Measurements from ENCODE around the gene SLC38A8.

Gene SLC38A8

DNA sequence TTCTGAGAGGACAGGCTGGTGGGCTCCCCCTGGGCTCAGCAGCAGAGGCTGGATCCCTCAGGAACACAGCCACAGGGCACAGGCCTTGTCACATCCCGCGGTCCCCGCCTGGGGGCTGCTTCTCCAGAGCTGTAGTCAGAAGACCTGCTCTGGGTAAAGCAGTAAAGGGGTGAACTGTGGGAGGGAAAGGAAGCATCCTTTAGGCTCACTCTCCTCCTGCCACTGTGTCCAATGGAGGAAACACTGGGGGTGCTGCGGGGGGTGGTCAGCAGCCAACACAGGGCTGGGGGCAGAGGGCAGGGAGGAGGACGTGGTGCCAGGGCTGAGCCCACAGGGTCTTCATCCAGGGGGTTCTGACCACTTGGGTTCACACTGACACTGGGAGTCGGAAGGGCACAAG, 5.0 kb upstream of the SLC38A8 start:
- no peak for DNase-seq

DNA sequence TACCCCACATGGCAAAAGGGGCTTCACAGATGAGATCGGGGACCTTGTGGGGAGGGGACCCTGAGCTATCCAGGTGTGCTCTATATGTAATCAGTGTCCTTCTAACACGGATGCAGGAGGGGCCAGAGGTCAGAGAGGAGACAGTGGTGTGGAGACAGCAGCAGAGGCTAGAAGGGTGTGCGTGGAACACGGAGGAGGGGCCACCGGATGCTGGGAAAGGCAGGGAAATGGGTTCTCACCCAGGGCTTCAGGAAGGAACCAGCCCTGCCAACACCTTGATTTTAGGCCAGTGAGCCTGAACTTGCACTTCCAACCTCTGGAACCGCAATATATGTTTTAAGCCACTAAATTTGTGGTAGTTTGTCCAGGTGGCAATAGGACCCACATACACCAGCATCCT, 4.6 kb upstream of the SLC38A8 start:
- DNase-seq = no peak

DNA sequence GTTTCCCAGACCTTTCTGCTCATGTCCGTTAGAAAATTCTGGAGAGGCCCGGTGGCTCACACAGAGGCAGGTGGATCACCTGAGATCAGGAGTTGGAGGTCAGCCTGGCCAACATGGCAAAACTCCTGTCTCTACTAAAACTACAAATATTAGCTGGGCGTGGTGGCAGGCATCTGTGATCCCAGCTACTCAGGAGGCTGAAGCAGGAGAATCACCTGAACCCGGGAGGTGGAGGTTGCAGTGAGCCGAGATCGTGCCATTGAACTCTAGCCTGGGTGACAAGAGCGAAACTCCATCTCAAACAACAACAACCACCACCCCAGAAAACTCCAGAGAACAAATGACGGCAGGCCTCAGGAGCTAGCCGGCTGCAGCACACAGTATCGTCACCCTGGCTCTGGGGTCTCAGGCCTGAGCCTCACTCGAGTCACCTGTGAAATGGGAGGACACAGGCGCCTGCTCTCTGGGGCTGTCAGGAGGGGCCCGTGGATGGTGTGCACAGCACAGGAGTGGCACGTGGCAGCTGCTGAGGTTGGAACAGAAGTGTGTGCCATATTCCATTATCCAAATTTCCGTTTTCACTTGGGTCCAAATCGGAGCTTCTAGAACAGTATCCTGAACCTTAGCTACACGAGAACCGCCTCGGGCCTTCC, 3.3 kb upstream of the SLC38A8 start:
- DNase-seq = no peak

DNA sequence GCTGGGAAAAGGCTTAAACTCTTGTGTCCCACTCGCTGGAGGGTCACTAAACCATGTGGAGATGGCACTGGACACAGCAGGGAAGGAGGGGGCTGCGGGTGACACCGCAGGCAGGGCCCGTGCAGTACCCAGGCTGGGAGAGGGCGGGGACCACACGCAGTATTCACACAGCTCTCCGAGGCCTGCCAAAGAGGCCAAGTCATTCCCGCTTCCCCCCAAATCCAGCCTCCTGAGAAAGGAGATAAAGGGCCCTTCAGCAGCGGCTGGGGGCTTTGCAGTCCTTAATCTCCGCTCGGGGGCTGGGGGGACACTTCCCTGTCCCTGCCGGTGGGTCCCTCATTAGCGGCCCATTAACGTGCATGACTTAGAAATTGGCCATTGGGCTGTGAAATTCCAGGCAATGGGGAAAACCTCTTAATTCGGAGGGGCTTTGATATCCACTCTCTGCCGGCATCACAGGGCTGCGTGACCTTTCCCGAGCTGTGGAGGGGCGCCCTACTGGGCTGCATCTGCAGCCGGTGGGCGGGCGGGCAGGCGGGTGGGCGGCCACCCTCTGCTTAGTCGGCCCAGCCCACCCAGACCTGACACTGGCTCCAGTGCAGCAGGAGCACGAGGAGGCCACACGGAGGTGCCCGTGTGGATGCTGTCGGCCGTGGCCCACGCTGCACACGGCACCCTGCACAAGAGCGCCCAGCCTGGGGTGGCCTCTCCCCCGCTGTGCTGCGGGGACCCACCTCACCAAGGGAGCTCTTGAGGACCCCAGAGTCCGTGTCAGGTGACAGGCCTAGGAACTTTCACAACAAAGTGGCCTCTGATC, 2.6 kb upstream of the SLC38A8 start:
- DNase-seq = no peak

DNA sequence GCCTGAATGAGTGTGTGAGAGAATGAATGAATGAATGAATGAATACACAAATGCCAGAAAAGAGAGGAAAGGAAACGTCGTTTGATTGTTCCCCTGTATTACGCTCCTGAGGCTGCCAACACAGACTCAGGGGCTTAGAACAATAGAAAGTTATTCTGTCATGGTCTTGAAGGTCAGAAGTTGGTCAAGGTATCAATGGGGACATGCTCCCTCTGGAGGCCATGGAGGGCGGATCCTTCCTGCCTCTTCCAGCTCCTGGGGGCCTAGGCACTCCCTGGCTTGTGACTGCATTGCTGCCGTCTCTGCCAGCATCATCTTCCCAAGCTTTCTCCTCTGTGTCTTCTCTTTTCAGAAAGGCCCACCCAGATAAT, 1.5 kb upstream of the SLC38A8 start:
- DNase-seq = no peak

DNA sequence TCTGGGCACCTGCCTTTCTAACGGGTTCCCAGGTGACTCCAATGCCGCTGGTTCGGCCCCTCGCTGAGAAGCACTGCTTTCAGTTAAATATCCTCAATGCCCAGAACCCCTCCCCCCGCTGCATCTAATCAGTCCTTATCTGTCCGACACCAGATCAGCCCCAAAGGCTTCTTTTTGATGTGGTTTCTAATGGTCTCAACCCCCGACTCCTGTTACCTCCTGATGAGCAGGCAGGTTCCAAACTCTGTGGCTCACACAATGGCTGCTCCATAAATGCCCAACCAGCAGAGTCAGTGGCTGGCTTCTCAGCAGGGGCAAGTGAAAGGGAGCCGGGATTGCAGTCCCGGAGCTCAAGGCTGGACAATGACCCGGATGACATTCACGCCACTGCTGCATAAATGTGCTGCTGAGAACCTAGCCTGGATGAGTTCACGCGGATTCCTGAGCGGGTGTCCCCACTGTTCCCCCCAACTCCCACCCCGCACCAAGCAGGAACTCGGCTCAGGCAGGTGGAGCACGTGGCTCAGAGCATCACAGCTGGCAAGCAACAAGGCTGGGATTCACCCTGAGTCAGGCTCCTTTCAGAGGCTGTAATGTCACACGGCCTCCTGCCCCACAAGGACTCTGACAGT, 1.0 kb upstream of the SLC38A8 start:
- no peak for DNase-seq

DNA sequence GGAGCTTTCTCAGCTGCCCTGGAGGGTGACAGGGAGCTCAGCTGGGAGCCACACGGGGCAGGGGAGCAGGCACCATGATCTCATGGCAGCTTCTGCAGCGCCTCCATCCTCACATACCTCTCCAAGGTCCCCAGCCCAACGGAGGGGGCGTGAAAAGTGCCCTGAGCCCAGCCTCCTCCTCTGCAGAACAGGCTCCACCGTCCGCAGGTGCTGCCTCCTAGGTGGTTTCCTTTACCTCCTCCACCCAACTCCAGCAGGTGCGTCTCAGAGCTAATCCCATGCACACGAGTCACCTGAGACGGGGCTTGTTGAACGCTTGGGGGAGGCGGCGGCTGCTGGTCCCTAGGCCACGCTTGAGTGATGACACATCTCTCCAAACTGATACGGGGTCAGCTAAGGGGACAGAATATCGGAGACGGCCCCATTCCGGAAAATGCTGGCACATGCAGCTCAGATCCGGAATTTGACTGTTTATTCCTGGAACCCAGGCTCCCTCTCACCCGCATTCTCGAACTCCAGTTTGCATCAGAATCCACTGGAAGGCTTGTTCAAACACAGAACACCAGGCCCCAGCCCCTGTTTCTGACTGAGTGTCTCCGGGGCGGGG, 387 bp upstream of the SLC38A8 start:
- DNase-seq = no peak

DNA sequence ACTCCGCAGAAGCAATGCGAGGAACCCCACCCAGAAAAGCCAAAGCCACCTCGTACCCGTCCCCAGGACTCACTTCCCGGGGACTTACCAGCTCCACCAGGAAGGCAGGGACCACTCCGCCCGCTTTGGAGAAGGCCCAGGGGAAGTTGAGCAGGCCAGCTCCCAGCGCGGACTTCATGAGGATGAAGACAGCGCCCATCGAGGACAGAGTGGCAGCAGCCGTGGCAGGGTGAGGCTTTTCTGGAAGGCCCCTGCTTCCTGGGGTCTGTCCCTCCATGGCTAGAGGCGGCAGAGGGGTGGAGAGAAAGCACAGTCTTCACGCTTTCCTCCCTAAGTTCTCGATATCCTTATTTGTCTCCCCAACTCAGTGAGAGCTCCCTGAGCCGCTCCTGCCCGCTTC, 714 bp downstream of the SLC38A8 start:
- no peak for DNase-seq

DNA sequence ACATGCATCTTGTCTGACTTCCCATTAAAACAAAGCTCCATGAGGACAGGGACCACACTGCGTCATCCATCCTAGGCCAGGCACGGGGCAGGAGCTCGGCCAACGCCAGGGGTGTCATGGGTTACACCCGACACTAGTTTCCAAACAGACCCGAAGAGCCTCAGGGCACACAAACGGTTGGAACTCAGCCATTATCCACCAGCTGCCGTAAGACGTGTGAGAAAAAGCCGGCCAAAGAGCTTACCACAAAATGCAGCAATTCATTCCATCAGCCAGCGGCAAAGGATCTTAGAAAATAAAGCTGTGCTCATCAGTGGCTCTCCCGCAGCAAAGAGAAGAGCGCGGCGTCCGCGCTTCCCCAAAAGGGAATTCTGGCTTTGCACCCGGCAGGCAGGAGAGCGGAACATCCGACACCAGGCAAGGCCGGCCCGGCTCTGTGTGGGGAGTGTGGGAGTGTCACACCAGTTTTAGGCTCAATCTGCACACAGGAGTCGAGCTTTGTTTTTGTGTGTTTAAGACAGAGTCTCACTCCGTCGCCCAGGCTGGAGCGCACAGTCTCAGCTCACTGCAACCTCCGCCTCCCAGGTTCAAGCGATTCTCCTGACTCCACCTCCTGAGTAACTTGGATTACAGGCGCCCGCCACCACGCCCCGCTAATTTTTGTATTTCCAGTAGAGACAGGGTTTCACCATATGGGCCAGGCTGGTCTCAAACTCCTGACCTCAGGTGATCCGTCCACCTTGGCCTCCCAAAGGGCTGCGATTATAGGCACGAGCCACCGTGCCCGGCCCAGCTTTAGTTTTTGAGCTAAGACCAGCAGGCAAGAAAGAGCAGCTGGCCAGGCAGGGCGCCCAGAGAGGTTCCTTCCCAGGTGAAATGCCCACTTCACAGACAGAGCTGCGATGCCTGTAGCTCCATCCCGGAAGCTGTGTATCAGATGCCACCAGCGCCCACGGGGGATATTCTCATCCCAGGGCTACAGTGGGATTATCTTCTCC, 1.5 kb downstream of the SLC38A8 start:
- no peak for DNase-seq

DNA sequence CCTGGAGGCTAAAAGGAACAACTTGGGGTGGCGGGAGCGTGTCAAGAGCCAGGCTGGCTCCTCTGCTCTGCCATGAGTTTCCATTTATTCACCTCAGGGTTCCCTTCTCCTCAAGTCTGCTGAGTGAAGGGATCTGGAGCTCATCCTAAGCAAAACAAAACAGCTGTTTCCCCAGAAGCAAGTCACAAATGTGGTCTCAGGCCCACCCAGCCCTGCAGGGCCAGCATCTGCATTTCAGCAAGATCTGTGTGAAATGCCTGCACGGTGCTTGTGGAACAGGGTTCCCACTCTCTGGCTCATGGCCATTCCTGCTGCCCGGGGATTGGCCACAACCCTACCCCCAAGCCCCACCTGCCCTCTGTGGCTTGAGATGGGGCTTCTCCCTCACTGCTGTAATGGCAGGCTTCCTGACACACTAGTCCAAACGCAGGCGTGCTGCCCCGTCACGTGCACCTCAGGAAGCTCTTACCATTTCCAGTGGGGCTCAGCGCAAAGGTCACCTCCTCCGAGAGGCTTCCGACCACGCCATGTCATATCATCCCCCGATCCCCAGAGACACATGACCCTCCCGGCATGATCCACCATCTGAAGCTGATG, 2.3 kb downstream of the SLC38A8 start:
- no peak for DNase-seq

DNA sequence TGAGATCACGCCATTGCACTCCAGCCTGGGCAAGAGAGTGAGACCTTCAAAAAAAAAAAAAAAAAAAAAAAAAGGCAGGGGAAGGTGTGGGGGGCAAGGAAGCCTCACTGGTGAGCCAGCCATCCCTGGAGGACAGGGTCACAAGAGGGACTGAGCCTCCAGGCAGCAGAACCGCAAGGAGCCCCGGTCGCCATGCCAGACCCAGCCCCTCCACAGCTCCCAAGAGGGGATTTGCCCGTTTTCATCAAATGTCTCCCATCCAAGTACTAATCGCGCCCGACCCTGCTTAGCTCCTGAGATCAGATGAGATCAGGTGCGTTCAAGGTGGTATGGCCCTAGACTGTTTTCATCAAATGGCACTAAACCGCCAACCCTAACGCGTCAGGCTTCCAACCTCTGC, 2.9 kb downstream of the SLC38A8 start:
- no peak for DNase-seq

DNA sequence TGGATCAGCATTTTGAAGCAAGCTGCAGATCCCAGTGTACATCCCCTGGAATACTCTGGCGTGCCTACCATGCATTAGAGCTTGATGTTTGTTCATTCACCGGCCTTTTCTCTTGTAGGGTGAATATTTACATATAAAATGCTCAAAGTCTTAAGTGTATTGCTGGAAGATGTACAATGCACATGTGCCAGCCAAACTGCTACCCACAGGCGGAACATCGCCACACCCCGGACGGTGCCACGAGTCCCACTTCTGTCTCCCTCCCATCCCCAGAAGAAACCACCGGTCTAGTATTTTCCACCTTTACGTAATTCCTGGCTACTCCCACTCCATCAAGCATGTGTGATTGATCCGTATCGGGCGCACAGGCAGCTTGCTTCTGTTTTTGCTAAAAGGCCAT, 4.1 kb downstream of the SLC38A8 start:
- no peak for DNase-seq

DNA sequence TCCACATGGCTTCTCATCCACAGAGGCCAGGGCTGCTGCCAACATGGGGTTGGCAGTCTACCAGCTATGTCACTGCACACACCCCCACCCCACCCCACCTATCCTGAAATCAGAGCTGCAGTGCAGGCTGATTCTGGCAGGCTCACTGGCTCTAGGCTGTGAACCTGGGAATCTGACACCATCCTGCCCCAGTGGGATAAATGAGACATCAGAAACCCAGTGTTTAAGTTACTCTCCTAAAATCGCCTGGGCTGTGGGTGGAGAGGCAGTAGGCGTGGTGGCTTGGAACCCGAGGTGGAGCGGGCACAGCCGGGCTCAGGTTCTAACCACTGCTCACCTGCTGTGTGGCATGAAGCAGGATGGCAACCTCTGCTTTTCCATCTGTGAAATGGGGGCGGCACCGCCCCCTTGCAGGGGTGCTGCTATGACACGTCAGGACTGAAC, 5.6 kb downstream of the SLC38A8 start:
- no peak for DNase-seq

DNA sequence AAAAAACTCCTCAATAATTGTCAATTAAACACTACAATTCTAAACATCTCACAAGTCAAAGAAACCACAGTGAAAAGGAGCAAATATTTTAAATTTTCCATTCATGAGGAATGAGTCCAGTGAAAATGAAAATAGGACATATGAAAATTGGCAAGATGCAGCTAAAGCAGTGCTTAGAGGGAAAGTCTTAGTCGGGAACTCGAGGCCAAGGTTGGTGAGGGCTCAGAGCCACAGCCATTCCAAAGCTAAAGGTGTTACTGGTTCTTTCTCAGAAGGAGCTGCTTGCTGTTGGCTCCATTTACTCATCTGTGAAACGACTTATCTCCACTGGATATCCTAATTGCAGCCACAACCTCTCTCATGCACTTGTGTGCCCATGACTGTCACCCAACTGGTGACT, 6.5 kb downstream of the SLC38A8 start:
- no peak for DNase-seq

DNA sequence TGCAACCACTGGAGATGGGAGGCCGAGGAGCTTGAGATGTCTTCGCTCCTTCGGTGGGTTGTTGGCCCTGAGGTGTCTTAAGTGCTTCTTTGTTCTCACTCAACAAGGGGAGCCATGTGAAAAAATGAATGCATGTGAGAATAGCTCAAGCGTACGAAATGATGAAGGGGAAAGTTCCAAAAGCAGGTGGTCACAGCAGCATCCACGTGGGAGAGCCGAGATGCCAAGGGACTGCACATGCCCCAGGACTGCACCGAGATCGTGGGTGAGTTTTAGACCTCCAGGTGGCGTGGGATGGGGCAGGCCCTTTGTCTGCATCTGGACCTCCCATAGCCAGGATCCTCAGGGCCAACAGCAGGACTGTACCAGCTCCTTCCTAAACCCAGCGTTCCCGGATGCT, 8.1 kb downstream of the SLC38A8 start:
- no peak for DNase-seq

DNA sequence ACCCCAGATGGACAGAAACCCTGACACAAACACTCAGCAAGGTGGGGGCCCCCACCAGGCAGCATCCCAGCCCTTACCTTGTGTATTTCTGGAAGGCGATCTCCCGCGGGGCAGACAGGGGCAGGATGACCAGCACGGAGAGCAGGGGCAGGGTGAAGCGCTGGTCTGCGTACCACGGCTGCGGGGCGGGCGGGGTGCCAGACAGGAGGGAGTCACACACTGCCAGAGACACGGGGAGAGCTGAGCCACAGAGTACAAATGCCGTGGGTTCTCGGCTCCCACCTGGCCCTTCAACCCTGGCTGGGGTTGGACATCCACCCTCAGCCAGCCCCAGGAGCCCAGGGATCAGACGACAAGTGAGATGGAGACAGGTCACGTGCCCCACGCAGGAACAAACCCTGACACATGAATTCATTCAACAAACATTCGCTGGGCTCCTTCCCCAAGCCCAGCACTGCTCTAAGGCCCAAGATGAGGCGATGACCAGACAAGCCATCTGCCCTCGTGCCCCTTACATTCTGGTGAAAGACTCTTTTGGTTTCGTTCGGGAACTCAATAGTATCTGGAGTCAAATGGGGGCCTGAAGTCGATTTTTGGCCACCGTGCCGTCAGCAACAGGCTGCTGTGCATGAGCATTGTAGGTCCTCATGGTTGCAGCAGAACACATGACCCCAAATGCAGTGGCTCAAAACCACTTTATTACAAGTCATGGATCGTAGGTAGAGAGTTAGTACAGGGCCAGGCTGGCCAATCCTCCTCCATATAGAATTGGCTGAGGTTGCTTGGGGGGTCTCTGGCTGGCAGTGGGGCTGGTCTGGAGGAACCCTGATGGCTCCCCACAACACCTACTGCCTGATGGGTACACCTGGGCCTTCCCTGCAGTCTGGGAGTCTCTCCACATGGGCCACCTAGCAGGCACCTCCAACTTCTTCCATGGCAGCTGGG, 9.1 kb downstream of the SLC38A8 start:
- no peak for DNase-seq

DNA sequence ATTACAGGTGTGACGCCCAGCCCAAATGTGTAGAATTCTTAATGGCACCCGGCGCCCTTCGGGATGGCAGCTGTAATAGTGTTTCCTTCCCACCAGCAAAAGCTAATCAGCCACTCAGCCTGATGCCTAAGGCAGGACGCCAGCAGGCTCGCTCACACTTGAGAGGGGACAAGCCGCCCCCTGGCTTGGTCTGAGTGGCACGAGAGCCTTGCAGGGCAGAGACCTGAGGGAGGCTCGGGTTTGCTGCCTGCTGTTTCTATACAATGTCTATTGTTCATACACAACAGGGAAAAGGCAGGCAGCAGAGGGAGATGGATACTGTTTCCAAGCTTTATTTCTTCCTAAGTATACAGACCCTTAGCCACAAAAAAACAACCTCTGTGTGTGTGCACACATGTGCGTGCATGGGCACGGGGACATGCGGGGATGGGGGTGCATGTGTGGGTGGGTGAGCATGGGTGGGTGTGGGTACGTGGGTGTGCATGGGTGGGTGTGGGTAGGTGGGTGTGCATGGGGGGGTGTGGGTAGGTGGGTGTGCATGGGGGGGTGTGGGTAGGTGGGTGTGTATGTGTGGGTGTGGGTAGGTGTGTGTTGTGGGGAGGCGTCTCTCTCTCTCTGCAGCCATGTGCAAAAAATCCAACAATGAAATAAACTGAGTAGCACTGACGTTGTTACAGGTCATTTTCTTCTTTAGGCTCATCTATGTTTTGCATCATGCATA, 10.0 kb downstream of the SLC38A8 start:
- DNase-seq = no peak

DNA sequence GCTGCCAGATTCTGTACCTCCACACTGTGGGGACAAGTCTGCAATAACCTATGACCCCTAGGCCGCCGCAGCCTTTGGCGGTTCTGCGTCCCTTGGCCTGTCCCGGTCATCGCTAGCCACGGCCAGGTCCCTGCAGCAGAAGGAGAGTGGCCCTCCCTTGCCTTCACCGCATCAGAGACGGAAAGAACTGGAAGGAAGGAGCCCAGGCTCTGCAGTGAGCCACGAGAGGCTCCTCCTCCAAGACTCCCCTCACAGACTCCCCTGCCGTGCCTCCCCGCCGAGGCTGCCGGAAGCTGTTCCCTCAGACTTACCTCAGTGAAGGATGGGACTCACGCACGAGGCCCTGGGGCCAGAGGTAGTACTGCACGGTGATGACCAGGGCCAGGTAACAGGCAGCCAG, 11.0 kb downstream of the SLC38A8 start:
- DNase-seq = no peak

DNA sequence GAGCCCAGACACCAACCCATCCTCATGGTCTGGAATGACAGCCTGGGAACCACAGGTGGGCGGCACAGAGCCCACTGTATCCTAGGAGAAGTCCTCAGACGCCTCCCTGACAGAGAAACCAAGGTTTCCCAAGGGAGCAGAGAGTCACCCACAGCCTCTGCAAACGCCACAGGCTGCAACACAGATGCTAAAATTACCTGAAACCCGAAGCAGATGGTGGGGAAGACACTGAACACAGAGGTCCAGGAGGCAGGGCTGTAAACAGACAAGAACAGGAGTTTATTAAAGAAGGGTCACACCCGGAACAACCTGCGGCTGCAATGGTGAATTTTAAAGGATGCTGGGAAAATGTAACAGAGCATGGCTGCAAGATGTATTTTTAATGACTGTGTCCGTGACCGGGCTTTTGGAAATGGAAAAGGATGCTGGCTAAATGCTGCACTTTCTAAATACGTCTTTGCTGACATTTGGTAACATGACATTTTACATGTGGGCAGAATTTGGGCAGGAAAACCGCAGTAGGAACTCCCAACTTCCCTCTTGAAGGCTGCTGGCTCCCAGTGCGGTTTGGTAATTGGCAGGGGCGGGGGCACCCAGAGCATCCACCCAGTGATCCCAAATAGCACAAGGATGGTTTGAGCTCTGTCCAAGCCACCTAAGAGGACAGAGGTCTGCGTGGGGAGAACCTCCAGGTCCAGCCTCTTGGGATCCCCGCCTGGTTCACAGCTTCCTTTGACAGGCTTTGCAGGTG, 13.1 kb downstream of the SLC38A8 start:
- DNase-seq = no peak
